ENCODE results near the gene PPM1H.

PPM1H gene

GRCh38 chr12:62772416-62772955 lies 162.5 kb downstream of the PPM1H start:
- H3K4me1 ChIP-seq = peaks cover 0 to 12% (median 0%) of the 10 kb centered on the region in 10 experiments; a peak in 4 of 20 replicates
- no peak overlapping the region for H3K27ac ChIP-seq
- no peak overlapping the region for H3K9ac ChIP-seq
- no peaks in the 10 kb centered on the region for H3K9me3 ChIP-seq (replicated peaks in 1 of 11)
- no peak overlapping the region for H3K4me2 ChIP-seq
- H3K4me3 ChIP-seq = no peak overlapping the region
- no peaks in the 10 kb centered on the region for H3K27me3 ChIP-seq
- no peaks in the 10 kb centered on the region for H4K20me1 ChIP-seq
- no peak for TF ChIP-seq Cebpa-rat (IDR thresholded peaks at IDR 0.05)
- H3K36me3 ChIP-seq = no peaks in the 10 kb centered on the region

GRCh38 chr12:62771828-62772227 lies 163.1 kb downstream of the PPM1H start:
- H3K4me1 ChIP-seq = peaks cover 0 to 12% (median 0%) of the 10 kb centered on the region in 10 experiments; a peak in 4 of 20 replicates
- H3K9ac ChIP-seq = no peak overlapping the region
- H3K36me3 ChIP-seq = no peaks in the 10 kb centered on the region
- H4K20me1 ChIP-seq = no peaks in the 10 kb centered on the region
- TF ChIP-seq Cebpa-rat (IDR thresholded peaks at IDR 0.05) = no peak
- H3K4me3 ChIP-seq = no peak overlapping the region
- no peaks in the 10 kb centered on the region for H3K27me3 ChIP-seq
- H3K27ac ChIP-seq = no peak overlapping the region
- H3K9me3 ChIP-seq (replicated peaks in 1 of 11) = no peaks in the 10 kb centered on the region
- no peak overlapping the region for H3K4me2 ChIP-seq

GRCh38 chr12:62770381-62770780 lies 164.6 kb downstream of the PPM1H start:
- Histone ChIP-seq H3K4me2 (no peak overlapping the region), H3K9ac (no peak overlapping the region), H3K9me3 (replicated peaks in 1 of 11) (no peaks in the 10 kb centered on the region), H3K27ac (no peak overlapping the region), H3K36me3 (no peaks in the 10 kb centered on the region), H3K4me1 (peaks cover 0 to 12% (median 0%) of the 10 kb centered on the region in 10 experiments; a peak in 4 of 20 replicates), H3K4me3 (no peak overlapping the region), H4K20me1 (no peaks in the 10 kb centered on the region), H3K27me3 (no peaks in the 10 kb centered on the region)
- no peak for TF ChIP-seq Cebpa-rat (IDR thresholded peaks at IDR 0.05)

GRCh38 chr12:62769076-62769619 lies 165.8 kb downstream of the PPM1H start:
- Histone ChIP-seq H3K4me1 (peaks cover 0 to under 1% (median 0%) of the 10 kb centered on the region in 10 experiments; a peak in 1 of 20 replicates), H3K4me2 (no peak overlapping the region)

GRCh38 chr12:62767946-62768345 lies 167.0 kb downstream of the PPM1H start:
- Histone ChIP-seq H3K36me3 (no peaks in the 10 kb centered on the region), H3K27me3 (no peaks in the 10 kb centered on the region), H3K9ac (no peak overlapping the region), H3K4me3 (no peak overlapping the region), H3K27ac (no peak overlapping the region), H3K9me3 (replicated peaks in 1 of 11) (no peaks in the 10 kb centered on the region), H3K4me1 (no peaks in the 10 kb centered on the region), H3K4me2 (no peak overlapping the region), H4K20me1 (no peaks in the 10 kb centered on the region)
- no peak for TF ChIP-seq Cebpa-rat (IDR thresholded peaks at IDR 0.05)

More at GRCh38 chr12:62769076-62769619, 165.8 kb downstream of the PPM1H start:
- TF ChIP-seq Cebpa-rat (IDR thresholded peaks at IDR 0.05) = no peak
- Histone ChIP-seq H3K4me3 (no peak overlapping the region), H3K9me3 (replicated peaks in 1 of 11) (no peaks in the 10 kb centered on the region), H3K36me3 (no peaks in the 10 kb centered on the region), H3K27ac (no peak overlapping the region), H3K9ac (no peak overlapping the region), H4K20me1 (no peaks in the 10 kb centered on the region), H3K27me3 (no peaks in the 10 kb centered on the region)

- H3K36me3 ChIP-seq = no peaks in the 10 kb centered on the region
- H3K4me3 ChIP-seq = no peak overlapping the region
- no peaks in the 10 kb centered on the region for H3K4me1 ChIP-seq
- no peak overlapping the region for H3K4me2 ChIP-seq
- no peaks in the 10 kb centered on the region for H4K20me1 ChIP-seq
- H3K27ac ChIP-seq = no peak overlapping the region
- no peak for TF ChIP-seq Cebpa-rat (IDR thresholded peaks at IDR 0.05)
- no peaks in the 10 kb centered on the region for H3K27me3 ChIP-seq
- H3K9ac ChIP-seq = no peak overlapping the region
- H3K9me3 ChIP-seq (replicated peaks in 1 of 11) = no peaks in the 10 kb centered on the region
Measured at GRCh38 chr12:62767496-62767895, 167.5 kb downstream of the PPM1H start.

- Histone ChIP-seq H3K27me3 (no peaks in the 10 kb centered on the region), H4K20me1 (no peaks in the 10 kb centered on the region), H3K9me3 (replicated peaks in 1 of 11) (no peaks in the 10 kb centered on the region), H3K4me3 (no peak overlapping the region), H3K9ac (no peak overlapping the region), H3K27ac (no peak overlapping the region), H3K4me2 (no peak overlapping the region), H3K4me1 (no peaks in the 10 kb centered on the region), H3K36me3 (no peaks in the 10 kb centered on the region)
- TF ChIP-seq Cebpa-rat (IDR thresholded peaks at IDR 0.05) = no peak
Measured at GRCh38 chr12:62766496-62766895, 168.5 kb downstream of the PPM1H start.

GRCh38 chr12:62763861-62764645 lies 170.9 kb downstream of the PPM1H start:
- H3K9me3 ChIP-seq (replicated peaks in 1 of 11) = no peaks in the 10 kb centered on the region; a peak in 1 of 22 replicates
- no peak overlapping the region for H3K9ac ChIP-seq
- no peak overlapping the region for H3K27ac ChIP-seq
- H3K4me2 ChIP-seq = no peak overlapping the region
- no peaks in the 10 kb centered on the region for H3K27me3 ChIP-seq
- H3K4me1 ChIP-seq = no peaks in the 10 kb centered on the region
- H4K20me1 ChIP-seq = no peaks in the 10 kb centered on the region
- no peak overlapping the region for H3K4me3 ChIP-seq
- no peaks in the 10 kb centered on the region for H3K36me3 ChIP-seq
- TF ChIP-seq Cebpa-rat (IDR thresholded peaks at IDR 0.05) = no peak

GRCh38 chr12:62763312-62763711 lies 171.6 kb downstream of the PPM1H start:
- H3K27me3 ChIP-seq = no peaks in the 10 kb centered on the region
- peaks cover 0 to 2% (median 0%) of the 10 kb centered on the region in 10 experiments; a peak in 1 of 20 replicates for H3K4me1 ChIP-seq
- no peak overlapping the region for H3K4me2 ChIP-seq
- no peak overlapping the region for H3K27ac ChIP-seq
- H3K9ac ChIP-seq = no peak overlapping the region
- H4K20me1 ChIP-seq = no peaks in the 10 kb centered on the region
- no peak overlapping the region for H3K4me3 ChIP-seq
- no peaks in the 10 kb centered on the region; a peak in 1 of 22 replicates for H3K9me3 ChIP-seq (replicated peaks in 1 of 11)
- TF ChIP-seq Cebpa-rat (IDR thresholded peaks at IDR 0.05) = no peak
- no peaks in the 10 kb centered on the region for H3K36me3 ChIP-seq

All from BLaER1 treated with 17β-estradiol and CSF1 and Interleukin-3, amounts not matched to agents 10 nM and 100 nM (cell line).